HCEC 1CT (cell line): ENCODE data around the gene SELPLG.
"Not testable (repeated sequence)": the region's sequence is repeated elsewhere in the genome, so short reads cannot be mapped to it uniquely, and the experiment has no call there.

Source experiments
- DNase-seq: peaks from one replicate; pipeline ENCODE4 v3.0.0-alpha.2; 2017

SELPLG gene

DNA sequence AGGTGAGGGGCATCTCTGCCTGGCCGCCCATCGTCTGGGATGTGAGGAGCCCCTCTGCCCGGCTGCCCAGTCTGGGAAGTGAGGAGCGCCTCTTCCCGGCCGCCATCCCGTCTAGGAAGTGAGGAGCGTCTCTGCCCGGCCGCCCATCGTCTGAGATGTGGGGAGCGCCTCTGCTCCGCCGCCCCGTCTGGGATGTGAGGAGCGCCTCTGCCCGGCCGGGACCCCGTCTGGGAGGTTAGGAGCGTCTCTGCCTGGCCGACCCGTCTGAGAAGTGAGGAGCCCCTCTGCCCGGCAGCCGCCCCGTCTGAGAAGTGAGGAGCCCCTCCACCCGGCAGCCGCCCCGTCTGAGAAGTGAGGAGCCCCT lies 22.1 kb upstream of the SELPLG start:
- DNase-seq, result not testable (repeated sequence)

DNA sequence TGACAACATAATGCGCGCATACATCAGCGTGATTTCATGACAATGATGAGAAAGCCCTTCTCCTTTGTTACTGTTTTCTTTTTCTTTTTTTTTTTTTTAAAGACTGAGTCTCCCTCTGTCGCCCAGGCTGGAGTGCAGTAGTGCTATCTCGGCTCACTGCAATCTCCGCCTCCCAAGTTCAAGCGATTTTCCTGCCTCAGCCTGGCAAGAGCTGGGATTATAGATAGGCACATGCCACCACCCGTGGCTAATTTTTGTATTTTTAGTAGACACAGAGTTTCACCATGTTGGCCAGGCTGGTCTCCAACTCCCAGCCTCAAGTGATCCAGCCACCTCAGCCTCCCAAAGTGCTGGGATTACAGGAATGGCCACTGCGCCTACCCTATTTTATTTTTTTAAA lies 20.9 kb upstream of the SELPLG start:
- DNase-seq, result not testable (repeated sequence)

DNA sequence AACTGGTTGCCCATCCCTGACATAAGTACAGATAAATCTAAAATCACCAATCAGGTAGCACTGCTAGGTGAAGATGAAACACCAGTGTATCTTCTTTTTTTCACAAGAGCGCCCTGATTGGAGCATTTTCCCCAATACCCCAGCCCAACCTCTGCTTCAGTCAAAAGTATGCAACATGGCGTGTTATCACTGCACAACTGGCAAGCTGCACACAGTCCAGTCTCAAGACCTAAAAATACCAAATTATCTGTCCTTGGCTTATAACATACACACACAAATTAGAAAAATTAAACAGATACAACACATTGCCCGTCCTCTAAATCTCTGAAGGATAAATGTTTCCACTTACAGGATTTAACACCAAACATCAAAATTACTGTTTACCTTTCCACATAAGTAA lies 20.2 kb upstream of the SELPLG start:
- no peak for DNase-seq

DNA sequence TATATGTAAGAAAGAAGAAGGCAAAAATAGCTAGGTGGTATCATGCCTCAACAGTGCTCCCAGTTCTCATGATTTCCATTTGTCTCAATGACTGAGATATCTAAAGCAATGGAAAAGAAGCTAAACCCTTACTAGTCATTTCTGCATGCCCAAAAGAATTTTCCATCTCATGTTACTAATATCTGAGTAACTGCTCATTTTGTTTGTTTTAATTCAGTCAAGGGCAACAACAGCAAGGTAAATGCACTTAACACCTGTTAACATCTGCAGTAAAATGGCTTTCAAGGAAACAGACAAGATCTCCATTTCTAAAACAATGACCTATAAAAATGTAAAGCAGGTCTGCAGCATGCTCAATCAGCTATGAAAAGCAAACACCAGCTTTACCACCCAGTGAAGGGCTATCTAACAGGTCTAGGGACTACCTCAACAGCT lies 19.4 kb upstream of the SELPLG start:
- no peak for DNase-seq

DNA sequence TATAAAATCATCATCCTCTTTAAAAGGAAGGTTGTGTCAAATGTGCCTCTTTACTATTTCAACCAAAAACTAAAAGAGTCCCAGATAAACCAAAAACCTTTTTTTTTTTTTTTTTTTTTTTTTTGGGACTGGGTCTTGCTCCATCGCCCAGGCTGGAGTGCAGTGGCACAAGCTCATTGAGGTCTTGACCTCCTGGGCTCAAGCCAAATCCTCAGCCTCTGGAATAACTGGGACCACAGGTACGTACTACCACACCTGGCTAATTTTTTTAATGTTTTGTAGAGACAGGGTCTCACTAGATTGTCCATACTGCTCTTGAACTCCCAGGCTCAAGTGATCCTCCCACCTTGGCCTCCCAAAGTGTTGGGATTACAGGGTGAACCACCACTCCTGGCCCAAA lies 16.4 kb upstream of the SELPLG start:
- no peak for DNase-seq

DNA sequence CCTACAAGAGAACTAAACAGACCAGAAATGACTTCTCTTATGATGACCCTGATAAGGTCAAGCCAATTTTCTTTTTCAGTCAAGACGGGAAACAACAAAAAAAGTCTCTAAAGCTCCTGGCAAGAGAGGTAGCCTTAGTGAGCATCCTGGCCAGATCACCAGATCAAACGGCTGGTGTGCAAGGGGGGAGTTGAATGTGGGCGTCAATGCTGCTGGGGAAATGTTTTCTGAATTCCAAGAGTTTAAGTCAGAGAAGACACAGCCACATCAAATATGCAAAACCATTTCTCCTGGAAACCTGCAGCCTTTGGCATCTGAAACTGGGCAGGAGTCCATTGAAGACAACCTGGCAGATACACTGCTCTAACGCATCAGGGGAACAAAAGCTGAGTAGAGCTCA lies 16.0 kb upstream of the SELPLG start:
- DNase-seq, result peak; percentile 87

DNA sequence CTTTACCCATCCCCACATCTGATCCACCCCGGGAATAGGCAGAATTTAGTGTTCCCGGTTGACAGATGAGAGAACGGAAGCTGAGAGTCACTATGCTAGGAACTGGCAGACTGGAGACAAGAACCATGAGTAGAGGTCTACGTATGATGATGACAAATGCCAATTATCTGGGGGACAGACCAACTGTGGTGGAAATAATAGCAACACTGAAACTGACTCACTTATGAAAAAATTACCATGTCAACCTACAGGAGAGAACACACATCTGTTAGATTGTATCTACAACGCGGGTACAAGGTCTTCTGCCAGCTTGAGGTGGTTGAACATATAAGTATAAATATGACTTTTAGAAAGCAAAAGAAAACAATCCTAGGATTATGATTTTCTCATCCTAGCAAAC lies 15.4 kb upstream of the SELPLG start:
- DNase-seq, result peak; percentile 68

DNA sequence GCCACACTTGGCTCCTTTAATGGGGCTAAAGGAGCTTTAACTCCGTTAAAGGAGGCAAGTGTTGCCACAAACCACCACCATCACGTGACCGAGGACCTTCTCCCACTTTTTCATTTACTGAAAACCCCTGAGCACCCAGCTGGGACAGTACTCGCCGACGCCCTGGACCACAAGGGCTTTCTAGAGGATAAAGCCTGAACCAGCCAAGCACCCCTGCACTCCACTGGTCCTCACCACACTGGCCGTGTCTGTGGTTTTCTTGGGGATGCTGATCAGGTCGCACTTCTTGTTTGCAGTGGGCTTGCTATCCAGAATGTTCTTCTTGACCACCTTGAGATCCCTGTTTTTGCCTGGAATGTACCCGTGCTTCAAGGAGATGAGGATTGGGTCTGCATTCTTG lies 14.7 kb upstream of the SELPLG start:
- no peak for DNase-seq

DNA sequence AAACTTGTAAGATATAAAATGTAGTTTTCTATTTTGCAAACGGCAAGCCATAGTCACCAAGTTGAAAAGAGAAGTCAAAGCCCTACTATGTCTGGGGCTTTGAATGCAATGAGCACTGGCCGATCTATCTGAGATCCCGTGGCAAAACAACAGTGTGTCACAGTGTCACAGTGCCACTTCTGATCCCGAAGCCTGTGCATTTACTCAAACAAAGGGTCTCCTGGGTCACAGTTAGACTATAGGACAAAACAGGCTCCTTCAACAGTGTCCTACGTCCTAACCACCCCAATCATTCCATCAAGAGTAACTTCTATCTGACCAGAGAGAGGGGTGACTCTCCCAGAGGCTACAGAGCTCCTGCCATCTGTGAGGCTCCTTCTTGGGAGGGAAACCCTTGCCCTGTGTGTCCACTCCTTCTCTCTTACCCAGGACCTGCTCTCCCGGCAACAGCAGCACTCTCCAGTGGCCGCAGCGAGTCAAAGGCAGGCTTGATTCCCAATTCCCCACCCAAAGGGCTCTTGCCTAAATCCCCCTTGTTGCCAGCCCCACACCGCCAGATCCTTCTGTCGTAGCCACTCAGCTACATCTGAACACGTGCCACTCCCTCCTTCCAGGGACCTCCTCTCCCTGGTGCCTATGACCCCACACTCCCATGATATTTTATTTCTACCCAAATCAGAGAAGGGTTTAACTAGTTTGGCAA lies 14.0 kb upstream of the SELPLG start:
- no peak for DNase-seq

DNA sequence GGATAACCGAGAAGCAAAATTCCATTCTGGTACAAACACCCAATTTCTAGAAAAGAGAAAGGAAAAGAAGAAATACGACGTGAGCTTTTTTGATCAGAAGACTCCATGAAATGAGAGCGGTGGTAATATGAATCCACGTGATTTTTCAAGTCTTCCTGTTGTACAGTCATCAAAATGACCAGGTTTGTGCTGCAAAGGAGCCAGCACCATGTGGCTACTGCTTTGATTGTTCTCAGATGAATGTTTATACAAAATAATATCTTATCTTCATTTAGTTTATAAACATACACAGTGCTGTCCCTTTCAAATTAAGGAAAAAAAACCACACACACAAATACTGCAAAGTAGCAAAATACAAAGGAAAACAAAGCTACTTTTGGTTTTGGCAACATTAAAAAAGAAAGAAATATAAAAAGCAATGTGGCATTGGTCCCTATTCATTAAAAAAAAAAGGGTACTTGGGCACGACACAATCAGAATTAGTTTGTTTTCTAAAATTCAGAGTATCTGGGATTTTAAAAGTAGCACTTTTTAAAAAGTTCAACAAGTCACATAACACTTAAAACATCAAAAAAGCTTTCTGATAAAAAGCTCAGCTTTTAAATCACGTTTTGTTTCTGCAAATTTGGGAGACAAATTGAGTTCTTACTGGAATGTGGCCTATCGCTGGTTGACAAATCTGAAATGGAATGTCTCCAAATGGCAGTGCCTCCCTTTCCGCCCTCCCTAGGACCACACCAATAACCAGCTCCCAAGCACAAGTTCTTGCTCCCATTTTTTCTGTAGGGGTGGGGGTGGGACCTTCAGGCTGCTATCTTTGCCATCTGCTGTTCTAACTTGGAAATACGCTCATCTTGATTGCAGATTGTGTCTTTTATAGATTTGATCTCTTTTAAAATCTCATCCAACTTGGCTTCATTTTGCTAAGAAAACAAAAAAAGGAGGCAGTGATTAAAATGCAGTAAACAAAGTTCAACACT lies 13.2 kb upstream of the SELPLG start:
- DNase-seq, result no peak

DNA sequence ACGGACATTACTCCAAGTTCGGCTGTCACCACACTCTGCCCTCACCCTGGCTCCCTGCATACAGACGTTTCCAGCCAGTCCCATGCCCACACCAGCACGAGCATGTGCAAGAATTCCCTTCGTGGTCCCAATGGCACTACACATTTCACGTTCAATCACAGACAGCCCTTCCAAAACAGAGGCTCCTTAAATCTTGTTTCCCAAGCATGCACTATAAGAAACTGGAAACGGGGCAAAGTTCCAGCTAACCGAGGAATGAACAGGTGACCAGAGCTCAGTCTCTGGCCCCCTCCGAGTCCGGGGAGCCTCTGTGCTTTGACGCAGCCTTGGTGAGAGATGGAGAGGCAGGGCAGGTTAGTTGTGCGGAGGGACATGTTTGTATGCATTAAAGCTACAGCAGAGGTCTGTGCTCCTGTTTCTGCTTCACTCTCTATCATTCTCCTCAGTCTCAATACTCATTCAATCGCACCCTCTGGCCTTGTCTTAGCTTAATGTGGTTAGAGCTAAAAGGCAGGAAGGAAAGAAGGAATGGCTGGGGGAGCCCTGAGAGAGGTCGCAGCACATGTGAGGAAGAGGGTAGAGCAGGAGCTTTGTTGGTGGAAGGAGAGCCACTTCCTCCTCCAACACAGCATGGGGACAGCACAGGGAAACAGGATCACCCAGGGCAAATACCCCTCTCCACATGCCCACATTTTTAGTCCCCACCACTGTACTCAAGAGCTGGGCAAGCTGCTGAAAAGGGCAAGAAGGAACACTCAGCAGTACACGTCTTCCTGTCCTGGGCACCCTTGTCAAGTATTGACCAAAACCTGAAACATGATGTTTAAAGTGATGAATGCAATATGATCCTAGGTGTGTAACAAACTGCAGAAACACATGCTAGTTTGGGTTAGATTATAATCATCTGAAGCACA lies 12.2 kb upstream of the SELPLG start:
- DNase-seq, result no peak

DNA sequence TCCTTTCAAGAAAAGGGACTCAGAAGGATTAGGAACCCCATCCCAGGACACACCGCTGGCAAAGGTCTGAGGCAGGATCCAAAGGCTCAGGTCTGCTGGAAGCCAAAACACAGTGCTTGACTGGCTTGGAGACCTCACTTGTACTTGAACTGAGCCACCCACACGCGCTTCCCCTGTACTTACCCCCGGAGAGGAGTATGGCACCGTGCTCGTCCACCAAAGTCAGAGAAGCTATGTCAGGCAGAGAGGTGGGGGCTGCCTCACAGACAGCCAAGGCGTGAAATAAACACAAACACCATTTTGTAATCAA lies 11.1 kb upstream of the SELPLG start:
- no peak for DNase-seq

DNA sequence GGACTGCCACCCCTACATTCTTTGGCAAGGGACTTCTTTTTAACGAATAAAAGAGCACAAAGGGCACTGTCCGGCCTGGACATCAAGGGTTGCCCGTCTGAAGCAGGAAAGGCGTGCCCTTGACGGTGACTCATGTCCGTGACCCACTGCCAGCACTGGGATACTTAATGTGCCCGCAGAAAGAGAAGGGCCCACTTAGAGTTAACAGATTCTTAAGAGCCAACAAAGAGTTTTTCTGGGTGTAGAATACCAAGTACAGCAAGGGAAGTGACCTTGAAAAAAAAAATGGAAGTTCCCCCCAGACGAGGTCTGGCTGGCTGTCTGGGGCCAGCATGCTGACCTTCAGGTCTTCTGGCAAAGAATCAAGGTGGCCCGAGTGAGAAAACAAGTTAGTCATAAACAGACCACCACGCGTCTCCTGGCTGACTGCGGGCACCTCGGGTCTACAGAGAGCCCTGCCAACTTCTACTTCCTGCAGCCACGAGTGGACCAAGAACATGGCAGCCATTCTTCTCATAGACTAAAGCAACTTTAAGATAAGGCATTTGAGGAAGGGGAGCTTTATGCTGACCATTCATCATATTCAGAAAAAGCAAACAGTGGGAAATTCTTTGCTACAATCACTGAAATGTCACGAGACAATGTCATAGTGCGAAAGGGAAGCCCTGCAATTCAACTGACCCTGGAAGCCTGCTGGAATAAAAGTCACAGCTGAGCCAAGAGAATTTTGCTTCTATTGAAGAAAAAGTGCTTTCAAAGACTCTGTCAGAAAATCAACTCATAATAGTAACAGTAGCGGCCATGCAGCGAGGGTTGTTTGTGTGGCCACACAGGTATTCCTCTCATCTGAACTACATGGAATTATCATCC lies 10.5 kb upstream of the SELPLG start:
- no peak for DNase-seq

DNA sequence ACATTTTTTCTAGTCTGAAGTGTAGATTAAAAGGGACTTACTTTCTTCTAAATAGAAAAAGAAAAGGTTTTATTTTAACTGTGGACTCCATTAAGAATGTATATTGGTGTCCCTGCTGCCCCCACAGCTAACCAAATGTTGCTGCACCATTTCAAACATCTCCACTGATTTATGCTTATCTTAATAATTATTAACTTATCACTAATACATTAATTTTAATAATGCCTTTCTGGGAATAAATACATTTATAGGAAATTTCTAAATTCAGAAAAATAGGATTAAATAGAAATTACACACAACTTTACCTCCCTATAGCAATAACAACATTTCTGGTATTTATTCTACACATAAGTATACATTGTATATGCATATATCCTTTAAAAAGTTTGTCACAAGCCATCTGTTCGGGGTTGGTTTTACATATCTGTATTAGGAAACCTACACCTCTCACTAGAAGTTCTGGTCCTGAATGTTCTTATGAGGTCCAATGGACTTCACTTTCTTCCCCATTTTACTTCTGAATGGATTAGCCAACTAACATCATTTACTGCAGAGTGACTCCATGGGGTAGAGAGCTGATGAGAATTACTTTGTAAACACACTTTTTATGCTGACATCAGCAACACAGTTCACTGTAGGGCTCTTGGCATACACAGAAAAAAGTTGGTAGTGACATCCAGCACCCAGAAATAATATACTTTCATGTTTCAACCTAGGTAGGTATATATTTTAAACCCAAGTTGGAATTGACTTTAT lies 9.4 kb upstream of the SELPLG start:
- DNase-seq, result no peak

DNA sequence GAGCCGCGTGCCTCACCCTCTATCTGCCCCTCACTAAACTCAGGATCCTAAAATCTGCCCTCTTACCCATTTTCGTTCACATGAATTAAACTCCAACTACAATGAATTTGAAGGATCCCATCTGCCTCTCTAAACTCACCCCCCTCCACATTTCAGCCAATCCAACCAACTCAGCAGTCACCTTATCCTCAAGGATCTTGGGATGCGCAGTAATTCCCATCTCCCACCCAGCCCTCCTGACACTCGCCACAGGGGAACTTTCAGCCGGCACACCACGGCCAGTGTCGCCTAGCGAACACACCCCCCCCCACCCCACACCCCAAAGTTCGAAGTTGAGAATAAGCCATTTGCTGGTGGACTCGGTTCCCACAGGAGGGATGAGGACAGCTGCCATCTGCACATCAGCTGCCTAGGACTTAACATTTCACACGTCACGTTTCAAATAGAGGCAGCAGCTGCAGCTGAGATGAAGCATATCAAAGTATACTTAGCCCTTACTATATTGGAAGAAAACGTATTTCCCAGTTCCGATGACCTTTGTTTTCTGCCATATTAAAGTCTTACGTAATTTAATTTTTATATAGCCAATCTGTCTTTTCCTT lies 8.7 kb upstream of the SELPLG start:
- DNase-seq, result no peak

DNA sequence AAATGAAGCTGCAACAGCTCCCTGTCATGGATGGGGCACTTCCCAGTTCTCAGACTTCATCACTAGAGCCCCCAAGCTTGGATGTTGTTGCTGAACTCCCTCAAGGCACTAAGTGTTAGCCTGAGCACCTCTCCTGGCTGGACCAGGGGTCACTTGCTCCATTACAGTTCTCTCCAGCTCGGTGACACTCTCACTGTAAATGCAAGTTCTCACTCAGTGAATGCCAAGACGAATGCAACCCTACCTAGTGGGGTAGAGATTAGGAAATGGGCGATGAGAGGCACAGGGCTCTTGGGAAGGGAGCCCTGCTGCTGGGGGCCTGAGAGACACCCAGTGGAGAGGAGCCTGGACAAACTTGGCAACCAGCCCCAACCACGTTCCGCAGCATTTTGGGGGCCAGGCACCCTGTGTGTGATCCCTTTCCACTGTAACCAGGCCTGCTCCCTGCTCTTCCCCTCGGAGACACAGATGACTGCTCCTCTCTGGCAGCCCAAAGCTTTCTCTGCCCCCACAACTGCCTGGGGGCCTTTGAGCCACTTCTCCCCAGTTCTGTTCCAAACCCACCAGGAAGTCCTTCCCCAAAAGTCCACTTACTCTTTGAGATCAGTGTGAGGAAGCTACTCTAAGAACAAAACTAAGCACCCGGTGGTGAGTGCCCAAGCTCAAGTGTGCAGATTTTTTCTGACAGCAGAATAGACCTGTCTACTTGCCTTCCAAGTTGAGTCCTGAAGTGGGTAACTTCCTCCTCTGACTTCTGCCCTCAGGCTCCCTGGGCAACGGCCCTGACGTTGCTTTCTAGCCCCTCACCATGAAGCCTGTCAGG lies 8.0 kb upstream of the SELPLG start:
- no peak for DNase-seq

DNA sequence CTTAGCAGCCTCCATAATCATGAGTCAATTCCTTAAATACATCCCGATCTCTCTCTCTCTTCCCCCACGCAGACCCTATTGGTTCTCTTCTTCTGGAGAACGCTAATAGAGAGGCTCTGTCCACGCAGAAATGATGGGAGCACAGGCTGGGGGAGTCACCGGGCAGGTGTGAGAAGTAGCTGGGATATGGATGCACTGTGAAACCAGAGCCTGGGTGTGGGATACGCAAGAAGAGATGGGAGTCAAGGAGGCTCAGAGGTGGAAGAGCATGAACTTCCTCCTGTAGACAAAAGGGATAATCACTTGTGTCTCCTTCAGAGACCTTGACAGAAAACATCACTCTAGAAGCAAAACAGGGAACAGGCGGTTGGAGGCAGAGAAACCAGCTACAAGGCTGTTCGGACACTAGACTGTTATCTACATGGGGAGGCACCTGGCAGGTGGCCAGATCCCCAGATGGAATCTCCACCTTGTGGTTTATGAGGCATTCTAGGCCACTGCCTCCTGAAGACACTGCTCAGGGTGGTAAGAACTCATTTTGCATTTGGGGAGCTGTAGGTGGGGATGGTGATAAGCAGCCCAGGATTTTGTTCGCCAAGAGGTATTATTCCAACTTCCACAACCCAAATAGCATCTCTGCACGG lies 7.2 kb upstream of the SELPLG start:
- DNase-seq, result no peak

DNA sequence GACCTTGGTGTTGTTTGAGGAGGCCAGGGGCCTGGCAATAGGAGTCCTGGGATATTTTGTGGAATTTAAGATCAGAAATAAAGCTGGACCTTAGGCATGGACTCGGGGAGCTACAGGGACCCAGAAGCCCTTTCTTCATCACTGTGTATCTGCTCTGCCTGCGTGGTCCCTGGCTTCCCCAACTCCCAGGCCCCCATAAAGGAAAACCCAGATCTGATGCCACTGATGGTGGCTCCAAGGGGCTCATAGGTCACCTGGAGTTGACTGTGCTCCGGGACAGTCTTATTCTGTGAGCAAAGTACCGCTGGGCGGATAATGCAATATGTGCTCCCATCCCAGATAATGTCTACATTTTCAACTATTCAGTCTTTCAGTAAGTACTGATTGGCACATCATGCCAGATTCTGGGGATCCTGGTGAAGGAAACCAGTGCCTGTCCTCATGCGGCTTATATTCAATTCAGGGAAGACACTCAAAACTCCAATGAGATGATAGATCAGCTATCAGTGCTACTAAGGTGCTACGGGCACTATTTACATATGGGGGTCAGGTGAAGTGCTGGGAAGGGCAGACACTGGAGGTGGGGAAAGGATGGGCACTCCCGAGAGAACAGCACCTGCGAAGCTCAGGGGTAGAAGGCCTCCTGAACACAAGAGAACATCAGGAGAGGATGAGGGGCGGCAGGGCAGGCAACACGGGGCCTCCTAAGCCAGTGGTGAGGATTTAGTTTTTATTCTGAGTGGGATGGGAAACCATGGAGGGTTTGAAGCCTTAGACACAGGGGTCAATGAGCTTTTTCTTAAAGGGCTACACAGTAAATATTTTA lies 5.5 kb upstream of the SELPLG start:
- DNase-seq, result no peak
